ENCODE data around the gene ZSWIM6.

ZSWIM6 gene

DNA sequence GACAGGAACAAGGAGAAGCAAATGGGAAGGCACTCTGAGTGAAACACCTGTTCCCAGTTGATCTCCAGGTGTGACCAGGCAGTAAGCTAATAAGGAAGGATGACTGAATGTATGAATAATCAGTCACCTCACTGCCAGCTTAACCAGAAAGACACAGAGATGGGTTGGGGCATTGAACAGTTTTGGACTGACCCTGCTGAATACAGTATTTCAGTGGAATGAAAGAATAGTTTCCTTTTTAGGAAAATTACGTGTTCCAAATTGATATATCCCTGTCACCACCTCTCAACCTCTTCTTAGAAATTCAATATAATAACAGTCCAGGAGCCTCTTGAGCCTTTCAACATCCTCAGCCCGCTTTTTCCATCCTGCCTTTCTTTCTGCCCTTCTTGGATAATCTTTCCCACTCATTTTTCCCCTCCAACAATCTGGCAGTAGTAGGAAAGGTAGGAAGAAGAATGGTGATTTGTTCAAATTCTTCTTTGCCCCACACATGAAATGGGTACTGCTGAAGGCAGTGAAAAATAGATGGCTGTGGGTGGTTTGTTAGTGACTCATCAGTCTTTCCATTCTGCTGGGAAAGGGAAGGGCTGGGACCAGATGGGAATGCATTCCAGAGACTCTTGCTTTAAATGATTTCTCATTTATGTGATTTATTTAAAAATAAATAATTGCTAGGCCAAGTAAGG, 117.9 kb downstream of the ZSWIM6 start:
- no peak for DNase-seq

DNA sequence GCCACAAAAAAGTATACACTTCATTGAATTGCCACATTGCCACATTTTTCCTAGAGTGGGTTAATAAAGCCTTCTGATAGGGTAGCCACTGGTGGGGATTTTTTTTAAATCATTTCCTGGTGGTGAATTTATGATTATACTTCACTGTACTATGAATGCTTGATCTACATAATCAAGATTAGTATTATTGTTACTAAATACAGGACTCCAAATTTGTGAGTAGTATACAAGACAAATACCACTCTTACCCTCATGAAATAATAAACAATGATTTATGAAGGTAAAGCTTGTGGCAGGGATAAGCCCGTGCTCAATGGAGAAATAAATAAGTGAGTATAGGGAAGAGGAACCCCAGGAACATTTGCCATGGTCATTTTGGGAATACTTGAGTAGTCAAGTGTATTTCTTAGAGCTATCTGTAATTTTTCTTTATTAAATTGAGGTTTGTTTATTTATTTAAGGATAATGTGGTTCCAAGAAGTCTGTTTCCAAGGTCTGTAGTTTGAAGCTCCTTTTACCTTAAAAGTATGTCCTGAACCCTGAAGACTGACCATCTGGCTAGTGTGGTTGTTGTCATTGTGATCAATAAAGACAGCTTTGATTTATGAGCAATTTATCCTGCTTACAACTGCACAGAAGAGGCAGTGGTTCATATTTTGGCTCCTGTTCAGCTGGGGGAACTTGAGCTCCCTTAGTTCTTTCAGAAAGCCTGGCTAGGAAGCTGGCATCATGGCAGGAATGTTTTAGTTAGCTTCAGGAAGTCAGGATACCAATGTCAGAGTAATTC, 118.6 kb downstream of the ZSWIM6 start:
- DNase-seq: no peak

DNA sequence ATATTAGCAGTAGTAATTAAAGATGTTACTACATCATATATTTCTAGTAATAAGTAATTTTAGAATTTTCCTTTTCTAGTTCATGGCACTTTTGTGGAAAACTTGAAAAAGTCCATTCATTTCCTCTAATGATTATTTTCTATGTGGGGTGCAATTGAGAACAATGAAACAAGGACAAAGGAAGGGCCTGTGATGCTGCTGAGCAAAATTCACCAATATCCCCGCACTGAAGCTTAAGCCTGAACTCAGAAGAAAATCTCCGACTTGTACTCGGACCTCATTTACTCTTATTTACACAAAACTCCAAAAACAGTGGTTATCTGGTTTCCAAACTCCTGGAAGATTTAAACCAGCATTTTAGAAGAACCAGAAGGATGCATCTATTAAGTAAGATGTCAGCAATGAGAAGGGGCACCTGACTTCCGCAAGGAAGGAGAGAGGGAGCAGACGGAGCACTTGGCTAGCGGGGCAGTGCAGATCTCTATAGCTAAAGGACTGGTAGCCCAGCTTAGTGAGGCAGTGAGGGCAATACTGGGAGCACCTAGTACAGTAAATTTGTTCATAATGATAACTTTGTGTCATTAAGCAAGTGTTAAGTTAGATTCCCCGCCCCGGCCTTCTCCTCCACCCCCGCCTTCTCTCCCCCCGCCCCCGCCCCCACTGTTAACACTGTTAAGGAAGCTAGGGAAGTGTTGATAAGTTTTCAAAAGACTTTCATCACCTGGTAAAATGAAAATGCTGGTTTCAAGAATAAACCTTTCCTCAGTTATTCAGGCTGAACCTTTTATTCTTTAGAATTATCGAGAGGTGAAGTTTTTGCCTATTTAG, 123.3 kb downstream of the ZSWIM6 start:
- DNase-seq: no peak

DNA sequence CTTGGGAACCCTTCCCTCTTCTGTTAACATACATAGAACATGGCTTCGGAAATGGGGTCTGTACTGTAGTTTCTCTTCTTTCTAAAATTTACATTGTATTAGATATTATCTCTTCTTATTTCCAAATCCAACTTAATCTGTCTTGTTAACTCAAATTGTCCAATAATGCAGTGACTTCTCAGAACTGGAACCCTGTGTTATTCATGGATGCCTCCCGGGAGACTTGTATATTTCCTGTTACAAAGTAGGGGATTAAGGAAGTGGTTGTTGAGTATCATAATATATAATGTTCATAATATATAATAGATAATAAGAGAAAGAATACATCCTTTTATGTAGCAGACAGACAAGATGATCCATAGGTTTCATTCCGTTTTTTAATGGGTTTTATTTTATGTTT, 128.4 kb downstream of the ZSWIM6 start:
- no peak for DNase-seq

DNA sequence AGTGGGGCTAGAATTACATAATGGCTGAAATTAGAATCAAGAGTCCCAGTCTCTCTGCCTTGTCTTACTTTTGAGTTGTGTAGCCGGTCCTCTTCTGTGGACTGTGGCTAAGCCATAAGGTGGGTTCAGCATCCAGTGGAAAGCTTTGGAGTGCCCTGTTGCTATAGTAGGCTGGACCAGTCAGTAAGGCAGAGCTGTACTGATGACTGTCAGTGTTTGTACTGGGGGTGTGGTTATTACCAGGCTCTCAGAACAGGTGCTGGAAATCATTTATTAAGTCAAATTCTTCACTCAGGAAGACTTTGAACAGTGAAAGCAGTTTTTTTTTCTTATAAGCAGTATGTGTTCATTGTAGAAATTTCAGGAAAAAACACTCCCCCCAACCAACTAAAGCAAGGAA, 129.4 kb downstream of the ZSWIM6 start:
- no peak for DNase-seq

- no peak for DNase-seq
These were observed 129.9 kb downstream of the ZSWIM6 start for GRCh38 chr5:61461926-61462325.

GRCh38 chr5:61463596-61463995, 131.5 kb downstream of the ZSWIM6 start:
- no peak for DNase-seq

DNA sequence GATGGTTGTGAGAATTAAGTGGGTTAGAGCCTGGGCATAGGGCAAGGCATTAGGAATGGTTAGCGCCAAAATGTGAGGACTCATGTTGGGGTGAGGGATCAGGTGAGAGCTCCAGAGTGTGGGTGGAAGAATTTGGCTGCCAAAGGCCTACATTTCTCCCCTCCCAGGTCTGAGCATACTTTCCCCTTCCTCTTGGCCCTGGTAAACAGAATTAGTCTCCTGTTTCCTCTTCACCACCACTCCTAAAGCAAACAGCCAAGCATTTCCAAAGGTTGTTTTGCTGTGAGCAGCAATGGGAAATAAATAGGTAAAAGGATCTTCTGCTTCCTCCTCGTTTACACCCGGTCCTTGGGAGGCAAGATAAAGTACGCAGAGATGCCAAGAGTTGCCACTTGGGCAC, 132.5 kb downstream of the ZSWIM6 start:
- no peak for DNase-seq

DNA sequence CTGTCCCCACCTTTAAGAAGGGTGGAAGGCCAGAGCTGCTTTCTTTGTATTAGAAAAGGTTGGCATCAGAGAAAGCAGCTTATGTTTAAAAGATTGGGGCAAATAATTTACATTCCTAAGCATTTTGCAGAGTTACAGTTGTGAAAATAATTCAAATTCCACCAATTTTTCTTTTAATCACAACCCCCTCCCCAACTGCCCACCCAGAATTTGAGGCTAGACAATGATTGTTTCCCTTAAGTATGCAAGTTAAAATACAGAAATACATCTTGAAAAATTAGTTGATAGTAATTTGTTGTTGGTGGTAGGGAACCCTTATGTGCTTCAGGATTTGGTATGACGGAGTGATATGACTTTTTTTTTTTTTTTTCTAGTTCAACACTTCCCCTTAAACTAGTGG, 133.0 kb downstream of the ZSWIM6 start:
- no peak for DNase-seq

DNA sequence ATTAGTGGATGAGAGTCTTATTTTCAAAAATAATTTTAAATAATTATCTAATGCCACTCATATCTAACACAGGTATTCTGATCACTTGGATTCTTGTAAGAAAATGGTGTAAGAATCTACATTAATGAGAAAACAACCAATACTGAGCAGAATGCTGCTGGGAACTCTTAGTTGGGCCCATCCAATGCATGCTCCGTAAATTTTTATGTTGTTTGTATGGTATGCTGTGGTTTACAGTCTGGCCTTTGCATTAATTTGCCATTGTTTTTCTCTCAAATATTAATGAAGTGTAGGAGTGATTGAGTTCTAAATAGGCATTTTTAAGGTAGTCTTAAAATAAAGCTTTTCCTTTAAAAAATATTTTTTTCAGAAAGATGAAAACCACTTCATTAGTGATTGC, 133.4 kb downstream of the ZSWIM6 start:
- DNase-seq: no peak

- no peak for DNase-seq
These were observed 134.0 kb downstream of the ZSWIM6 start for GRCh38 chr5:61466017-61466416.

GRCh38 chr5:61467766-61468482, 135.9 kb downstream of the ZSWIM6 start:
- DNase-seq: no peak

DNA sequence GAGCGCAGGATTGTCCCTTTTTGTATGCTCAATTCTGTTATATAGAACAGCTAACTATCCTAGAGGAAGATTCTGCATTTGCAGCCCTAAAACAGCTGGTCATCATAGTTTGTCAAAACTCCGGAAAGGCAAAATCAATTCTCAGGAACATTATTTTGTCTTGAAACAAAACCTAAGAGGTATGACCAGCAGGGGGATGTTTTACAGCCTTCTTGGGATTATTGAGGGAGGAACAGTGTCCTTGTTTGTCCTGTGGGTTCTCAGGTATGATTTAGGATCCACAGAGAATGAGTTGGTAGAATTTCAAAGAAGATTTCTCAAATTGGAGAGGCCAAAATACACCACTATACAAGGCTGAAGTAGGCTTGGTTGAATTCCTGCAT, 136.4 kb downstream of the ZSWIM6 start:
- DNase-seq: no peak

GRCh38 chr5:61471352-61471751, 139.3 kb downstream of the ZSWIM6 start:
- DNase-seq: no peak

- DNase-seq: no peak
These were observed 140.3 kb downstream of the ZSWIM6 start for GRCh38 chr5:61472172-61472958.

GRCh38 chr5:61474746-61475145, 142.7 kb downstream of the ZSWIM6 start:
- DNase-seq: no peak

GRCh38 chr5:61477788-61478187, 145.7 kb downstream of the ZSWIM6 start:
- no peak for DNase-seq

DNA sequence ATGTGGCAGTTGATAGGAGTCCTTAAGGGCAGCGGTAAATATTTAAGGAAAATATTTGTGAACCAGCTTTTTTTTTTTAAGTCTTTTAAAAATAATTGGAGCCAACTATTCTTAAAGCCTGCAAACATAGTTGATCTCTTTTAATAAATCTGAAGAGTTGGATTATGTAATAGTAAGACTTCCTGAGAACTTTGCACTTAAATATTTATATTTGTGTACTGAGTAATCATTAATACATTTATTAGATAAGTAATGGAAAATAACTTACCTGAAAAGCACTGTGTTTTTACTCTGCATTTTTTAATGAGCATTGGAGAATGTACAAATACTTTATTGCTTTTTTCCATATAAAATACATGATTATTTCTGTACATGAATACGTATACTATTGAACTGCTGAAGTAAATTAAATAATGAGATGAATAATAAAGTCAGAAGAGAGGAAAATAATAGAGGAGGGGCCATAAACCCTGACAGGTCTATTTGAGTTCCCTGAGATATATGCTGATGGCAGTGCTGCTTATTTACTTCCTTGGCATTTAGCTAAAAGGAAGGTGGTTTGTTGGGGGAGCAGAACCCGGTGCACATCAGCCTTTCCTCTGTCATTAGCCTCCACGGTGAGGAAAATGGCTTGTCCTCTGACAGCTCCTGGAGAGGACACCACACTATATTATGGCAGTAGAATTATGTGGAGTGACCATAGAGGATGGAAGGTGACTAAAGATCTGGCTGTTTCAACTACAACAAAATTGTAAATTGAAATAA, 148.0 kb downstream of the ZSWIM6 start:
- no peak for DNase-seq

DNA sequence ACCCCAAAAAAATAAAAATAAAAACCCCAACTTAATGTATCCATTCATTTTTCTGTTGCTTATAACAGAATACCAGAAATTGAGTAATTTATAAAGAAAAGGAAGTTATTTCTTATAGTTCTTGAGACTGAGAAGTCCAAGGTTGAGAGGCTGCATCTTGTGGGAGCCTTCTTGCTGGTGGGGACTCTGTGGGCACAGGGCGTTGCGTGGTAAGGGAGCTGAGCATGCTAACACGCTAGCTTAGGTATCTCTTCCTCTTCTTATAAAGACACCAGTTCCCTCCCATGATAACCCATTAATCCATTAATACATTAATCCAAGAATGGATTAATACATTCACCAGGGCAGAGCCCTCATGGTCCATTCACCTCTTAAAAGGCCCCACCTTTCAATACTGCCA, 150.9 kb downstream of the ZSWIM6 start:
- DNase-seq: no peak

GRCh38 chr5:61486476-61486875, 154.4 kb downstream of the ZSWIM6 start:
- no peak for DNase-seq

GRCh38 chr5:61489574-61489973, 157.5 kb downstream of the ZSWIM6 start:
- no peak for DNase-seq

Data from stimulated activated CD4-positive, alpha-beta T cell treated with anti-CD3 and anti-CD28 coated beads, Interleukin-4, amount 100 ng/mL, for 1 hour (primary cell).